GM12878 (cell line): ENCODE measurements around the gene HSPB6. TPM values are rescaled to one million over a fixed set of nuclear protein-coding genes. Genes with fewer than 3 reads are reported as not detected.

ENCODE experiments used
- ATAC-seq: fragments of 200-7000 bp; cut with Tn5 transposase; 3 replicates; pipeline ENCODE4 v1.9.1; 2020; ENCODE audit warnings: mild to moderate bottlenecking, moderate library complexity
- BruUV-seq: library from RNA; stranded (reverse); fragments of 400-500 nt; replicated peaks from 2 replicates; lab custom pipeline; 2021; lab: Mats Ljungman, UMichigan
- CTCF ChIA-PET: fragments of 300-600 bp; sonication (Branson Sonifier 250); formaldehyde crosslinking; extraction: SDS; loops from one replicate; lab custom pipeline; 2021; ENCODE audit warnings: inconsistent platforms; lab: Yijun Ruan, JAX
- POLR2A ChIA-PET: fragments of 350-600 bp; formaldehyde crosslinking; extraction: SDS; loops from one replicate; lab custom pipeline; 2021; ENCODE audit warnings: inconsistent platforms; lab: Charles Lee
- RAD21 ChIA-PET: fragments of 300-600 bp; sonication (Branson Sonifier 250); formaldehyde crosslinking; loops from one replicate; lab custom pipeline; 2023; ENCODE audit warnings: antibody characterized with exemption; ENCODE audit not compliant: unreplicated experiment; lab: Charles Lee
- SMC1A ChIA-PET: fragments of 300-600 bp; sonication (Branson Sonifier 250); formaldehyde crosslinking; loops from one replicate; lab custom pipeline; 2023; ENCODE audit not compliant: unreplicated experiment, uncharacterized antibody; lab: Charles Lee
- DNase-seq: peaks from one replicate; pipeline ENCODE4 v3.0.0-alpha.2; 2011; ENCODE audit warnings: low read depth, low spot score
- FAIRE-seq: peaks from 3 replicates; lab custom pipeline; 2011; peaks lifted over from hg19 to GRCh38; lab: Jason Lieb, UNC
- H2AFZ ChIP-seq: 2 replicates; pipeline ENCODE4 v1.6.0; 2011; ENCODE audit warnings: low read depth, low read length, control low read depth; ENCODE audit not compliant: control insufficient read depth
- H3K27ac ChIP-seq: 2 replicates; pipeline ENCODE4 v1.5.1; 2011; ENCODE audit warnings: control low read depth; ENCODE audit not compliant: control insufficient read depth, insufficient read depth
- H3K27me3 ChIP-seq, 2 experiments: replicated peaks in 1 of 2; 2 replicates each; pipeline versions ENCODE4 v1.6.0 to v1.6.1; 2011; ENCODE audit warnings: low read length in 1 of 2; ENCODE audit not compliant: control insufficient read depth in 2 of 2, insufficient read depth in 2 of 2
- H3K36me3 ChIP-seq, 2 experiments: 2 replicates each; pipeline ENCODE4 v1.5.1; 2011; ENCODE audit warnings: low read length in 1 of 2; ENCODE audit not compliant: control insufficient read depth in 2 of 2, insufficient read depth in 2 of 2
- H3K4me1 ChIP-seq: 2 replicates; pipeline ENCODE4 v1.6.1; 2011; ENCODE audit warnings: mild to moderate bottlenecking, low read length, moderate library complexity, mixed read lengths; ENCODE audit not compliant: control insufficient read depth, insufficient read depth
- H3K4me2 ChIP-seq: 2 replicates; pipeline ENCODE4 v1.6.0; 2011; ENCODE audit warnings: control low read depth; ENCODE audit not compliant: control insufficient read depth, insufficient read depth
- H3K4me3 ChIP-seq: fragments of 200-600 bp; sonication (generic); 2 replicates; pipeline ENCODE4 v1.5.1; 2016
- H3K79me2 ChIP-seq: 2 replicates; pipeline ENCODE4 v1.6.0; 2011; ENCODE audit warnings: low read length; ENCODE audit not compliant: control insufficient read depth, insufficient read depth
- H3K9ac ChIP-seq: 2 replicates; pipeline ENCODE4 v1.8.0; 2011; ENCODE audit warnings: low read length, control low read depth, mixed read lengths; ENCODE audit not compliant: control insufficient read depth, insufficient read depth
- H3K9me3 ChIP-seq: replicated peaks from 3 replicates; pipeline ENCODE4 v1.5.1; 2011; ENCODE audit warnings: mild to moderate bottlenecking, low read length; ENCODE audit not compliant: control insufficient read depth, insufficient read depth
- H4K20me1 ChIP-seq: 2 replicates; pipeline ENCODE4 v1.6.0; 2011; ENCODE audit not compliant: control insufficient read depth, insufficient read depth
- BCLAF1 ChIP-seq: fragments of 450-650 bp; IDR thresholded peaks from 2 replicates; pipeline ENCODE4 v1.6.1; 2017; ENCODE audit warnings: antibody characterized with exemption, mild to moderate bottlenecking, moderate library complexity
- CEBPB ChIP-seq, 2 experiments: fragments of 150-350 bp in 1 of 2; IDR thresholded peaks; 2 replicates each; pipeline ENCODE4 v1.6.1; 2012 to 2014; ENCODE audit warnings: low read depth in 2 of 2, low read length in 2 of 2, borderline replicate concordance in 1 of 2, inconsistent platforms in 1 of 2
- CHD4 ChIP-seq: fragments of 200-600 bp; sonication (generic); IDR thresholded peaks from 2 replicates; pipeline ENCODE4 v1.6.1; 2016; ENCODE audit warnings: mild to moderate bottlenecking
- ETV6 ChIP-seq, 2 experiments: fragments of 450-650 bp in 1 of 2; IDR thresholded peaks in 1 of 2; conservative IDR thresholded peaks in 1 of 2; 2 replicates each; pipeline ENCODE4 v1.6.1; 2014; ENCODE audit warnings: antibody characterized with exemption in 1 of 2, borderline replicate concordance in 1 of 2, low read depth in 1 of 2, mild to moderate bottlenecking in 1 of 2, moderate library complexity in 1 of 2
- EZH2 ChIP-seq: IDR thresholded peaks from 2 replicates; pipeline ENCODE4 v1.6.1; 2012; ENCODE audit warnings: low read depth, mild to moderate bottlenecking, control low read depth, inconsistent platforms, low read length, borderline replicate concordance; ENCODE audit not compliant: control insufficient read depth
- JUND ChIP-seq: IDR thresholded peaks from 2 replicates; pipeline ENCODE4 v1.6.1; 2012; ENCODE audit warnings: low read depth, mild to moderate bottlenecking, low read length, improper control_type of control experiment, moderate library complexity
- MAX ChIP-seq: IDR thresholded peaks from 2 replicates; pipeline ENCODE4 v1.6.1; 2012; ENCODE audit warnings: low read depth, low read length, improper control_type of control experiment
- SP1 ChIP-seq: IDR thresholded peaks from one replicate; pipeline ENCODE4 v1.6.1; 2011; ENCODE audit warnings: low read depth, low read length
- SRF ChIP-seq, 2 experiments: IDR thresholded peaks; 2 replicates each; pipeline ENCODE4 v1.6.1; 2011; ENCODE audit warnings: low read depth in 2 of 2, low read length in 2 of 2, mild to moderate bottlenecking in 1 of 2, moderate library complexity in 1 of 2
- WGBS: methylation state at CpG from one replicate; pipeline ENCODE4 v1.1.6; 2016; ENCODE audit warnings: low lambda C conversion rate; ENCODE audit not compliant: insufficient replicate concordance, insufficient coverage; ENCODE audit errors: missing lambda C conversion rate; 5-methylcytosine and 5-hydroxymethylcytosine counted together
- in situ Hi-C: fragments of 300-500 bp; cut with MboI; formaldehyde crosslinking; loops from 9 replicates; pipeline ENCODE4 v1.14.3; 2018; ENCODE audit warnings: mixed read lengths
- intact Hi-C: fragments of 100-400 bp; cut with micrococcal nuclease; formaldehyde crosslinking; loops from one replicate; pipeline ENCODE4 v1.14.2; 2022; ENCODE audit not compliant: unreplicated experiment
- polyA plus RNA-seq, 11 experiments: library from polyadenylated mRNA; depleted of rRNA in 4 of 11; unstranded in 6 of 11; stranded (reverse) in 5 of 11; fragments of >200 nt; fragmentation: Nextera tagmentation in 4 of 11; fragmentation: Illumina TruSeq in 1 of 11; extraction: Ambion mirVana in 4 of 11; extraction: Trizol in 1 of 11; gene quantifications; 1 replicate in 1 of 11; 2 replicates in 10 of 11; pipeline versions ENCODE4 v1.2.1 to v1.2.3, GENCODE V29; 2011 to 2016; ENCODE audit warnings: inconsistent platforms in 2 of 11, missing spikeins in 2 of 11, low read depth in 1 of 11
- total RNA-seq, 4 experiments: library from RNA; depleted of rRNA in 3 of 4; stranded (reverse); fragments of >200 nt in 3 of 4; fragmentation: Illumina TruSeq in 1 of 4; extraction: Trizol in 1 of 4; gene quantifications; 2 replicates each; pipeline versions ENCODE4 v1.2.1 to v1.2.3, GENCODE V29; 2013 to 2021
- TF ChIP-seq, protein P1 (sequence below): IDR thresholded peaks from 2 replicates; pipeline ENCODE4 v1.6.1; 2011; ENCODE audit warnings: borderline replicate concordance, low read depth, mild to moderate bottlenecking, moderate library complexity, mixed read lengths, low read length; ENCODE audit not compliant: insufficient read depth; ENCODE audit errors: extremely low read length
- TF ChIP-seq, protein P2 (sequence below): fragments of 450-650 bp; formaldehyde crosslinking; IDR thresholded peaks from 2 replicates; pipeline ENCODE4 v1.5.0; 2022; ENCODE audit warnings: mild to moderate bottlenecking, missing genetic modification characterization

HSPB6 gene
- total and polyA plus RNA-seq, 10 of the 15 experiments (the other 5 are each of a cell fraction or from before 2014, with no cell fraction given): 0.09 to 1.6 (median 0.36) TPM; not detected in 4

- BruUV-seq: no TSS peak
- H3K27ac ChIP-seq: no peak overlapping the region
- intact Hi-C loops (no loop called here), in situ Hi-C loops (no loop called here)
- WGBS: 54% methylated on average over 16 of the region's 16 CpGs
- no peaks in the 10 kb centered on the region for H3K79me2 ChIP-seq
- no peaks in the 10 kb centered on the region for H3K4me1 ChIP-seq
- ATAC-seq: no peak
- H4K20me1 ChIP-seq: no peaks in the 10 kb centered on the region
- H2AFZ ChIP-seq: peak overlapping the region; percentile 59; the same call in 1 of the 2 replicates
- ChIA-PET POLR2A (interaction anchor here (0.6 to 1.9 kb wide), 2 partner anchors 34 to 127 kb away, joined by 4 to 8 read pairs; partner anchors contain the start of gene COX6B1), SMC1A (no interaction called here), CTCF (no interaction called here), RAD21 (no interaction called here)
- DNase-seq: no peak
- H3K27me3 ChIP-seq: no peaks in the 10 kb centered on the region
- H3K9ac ChIP-seq: no peak overlapping the region
- no peaks in the 10 kb centered on the region; a peak in 1 of 4 replicates for H3K36me3 ChIP-seq
- peak overlapping the region; percentile 86 for H3K4me2 ChIP-seq
- peak; percentile 59 for FAIRE-seq
- H3K9me3 ChIP-seq: no peaks in the 10 kb centered on the region
- H3K4me3 ChIP-seq: no peak overlapping the region
- no peak for TF ChIP-seq ETV6 (conservative IDR thresholded peaks at IDR 0.05 in 1 of 2, IDR thresholded peaks at IDR 0.05 in 1 of 2; ENCODE audit: borderline replicate concordance in 1 of 2, low read depth in 1 of 2)
- TF ChIP-seq CEBPB (IDR thresholded peaks at IDR 0.05; ENCODE audit: borderline replicate concordance in 1 of 2, low read depth in 2 of 2, low read length in 2 of 2): no peak
- no peak for TF ChIP-seq SP1
- TF ChIP-seq, protein P1, sequence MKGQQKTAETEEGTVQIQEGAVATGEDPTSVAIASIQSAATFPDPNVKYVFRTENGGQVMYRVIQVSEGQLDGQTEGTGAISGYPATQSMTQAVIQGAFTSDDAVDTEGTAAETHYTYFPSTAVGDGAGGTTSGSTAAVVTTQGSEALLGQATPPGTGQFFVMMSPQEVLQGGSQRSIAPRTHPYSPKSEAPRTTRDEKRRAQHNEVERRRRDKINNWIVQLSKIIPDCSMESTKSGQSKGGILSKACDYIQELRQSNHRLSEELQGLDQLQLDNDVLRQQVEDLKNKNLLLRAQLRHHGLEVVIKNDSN: no peak
- no peak for TF ChIP-seq JUND
- TF ChIP-seq, protein P2, sequence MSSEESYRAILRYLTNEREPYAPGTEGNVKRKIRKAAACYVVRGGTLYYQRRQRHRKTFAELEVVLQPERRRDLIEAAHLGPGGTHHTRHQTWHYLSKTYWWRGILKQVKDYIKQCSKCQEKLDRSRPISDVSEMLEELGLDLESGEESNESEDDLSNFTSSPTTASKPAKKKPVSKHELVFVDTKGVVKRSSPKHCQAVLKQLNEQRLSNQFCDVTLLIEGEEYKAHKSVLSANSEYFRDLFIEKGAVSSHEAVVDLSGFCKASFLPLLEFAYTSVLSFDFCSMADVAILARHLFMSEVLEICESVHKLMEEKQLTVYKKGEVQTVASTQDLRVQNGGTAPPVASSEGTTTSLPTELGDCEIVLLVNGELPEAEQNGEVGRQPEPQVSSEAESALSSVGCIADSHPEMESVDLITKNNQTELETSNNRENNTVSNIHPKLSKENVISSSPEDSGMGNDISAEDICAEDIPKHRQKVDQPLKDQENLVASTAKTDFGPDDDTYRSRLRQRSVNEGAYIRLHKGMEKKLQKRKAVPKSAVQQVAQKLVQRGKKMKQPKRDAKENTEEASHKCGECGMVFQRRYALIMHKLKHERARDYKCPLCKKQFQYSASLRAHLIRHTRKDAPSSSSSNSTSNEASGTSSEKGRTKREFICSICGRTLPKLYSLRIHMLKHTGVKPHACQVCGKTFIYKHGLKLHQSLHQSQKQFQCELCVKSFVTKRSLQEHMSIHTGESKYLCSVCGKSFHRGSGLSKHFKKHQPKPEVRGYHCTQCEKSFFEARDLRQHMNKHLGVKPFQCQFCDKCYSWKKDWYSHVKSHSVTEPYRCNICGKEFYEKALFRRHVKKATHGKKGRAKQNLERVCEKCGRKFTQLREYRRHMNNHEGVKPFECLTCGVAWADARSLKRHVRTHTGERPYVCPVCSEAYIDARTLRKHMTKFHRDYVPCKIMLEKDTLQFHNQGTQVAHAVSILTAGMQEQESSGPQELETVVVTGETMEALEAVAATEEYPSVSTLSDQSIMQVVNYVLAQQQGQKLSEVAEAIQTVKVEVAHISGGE (CRISPR knock-in tag): no peak
- TF ChIP-seq SRF (IDR thresholded peaks at IDR 0.05; ENCODE audit: low read depth in 2 of 2, low read length in 2 of 2): no peak
- TF ChIP-seq BCLAF1: no peak
- TF ChIP-seq MAX: no peak
- TF ChIP-seq CHD4: no peak
- no peak for TF ChIP-seq EZH2
Observed at GRCh38 chr19:35774274-35775045, 17.6 kb upstream of the HSPB6 start.
